Fibroblast of lung (primary cell): ENCODE measurements around the gene GRK5.
"Not testable (repeated sequence)": the region's sequence is repeated elsewhere in the genome, so short reads cannot be mapped to it uniquely, and the experiment has no call there.

Source experiments
- CTCF ChIP-seq, 2 donors: IDR thresholded peaks in 1 of 2; conservative IDR thresholded peaks in 1 of 2; 1 replicate in 1 of 2; 2 replicates in 1 of 2; pipeline ENCODE4 v1.5.1; 2011 to 2012; ENCODE audit warnings: low read length in 2 of 2, control low read depth in 1 of 2, inconsistent platforms in 1 of 2, low read depth in 1 of 2, mild to moderate bottlenecking in 1 of 2
- EZH2 ChIP-seq: IDR thresholded peaks from 2 replicates; pipeline ENCODE4 v1.5.1; 2012; ENCODE audit warnings: low read length, control low read depth, mild to moderate bottlenecking; ENCODE audit errors: missing control alignments

GRCh38 chr10:119180850-119181400, 26.4 kb upstream of the GRK5 start:
- TF ChIP-seq CTCF (conservative IDR thresholded peaks at IDR 0.05 in 1 of 2, IDR thresholded peaks at IDR 0.05 in 1 of 2; ENCODE audit: low read depth in 1 of 2, low read length in 2 of 2); EZH2: not testable (repeated sequence)
